ENCODE results near the gene FGD2.

Gene FGD2

GRCh38 chr6:37015532-37015931 lies 10.1 kb downstream of the FGD2 start:
- H3K4me3 ChIP-seq (ENCODE audit: low read depth in 1 of 2, low read length in 2 of 2), result no peak overlapping the region
- no peaks in the 10 kb centered on the region for H3K27me3 ChIP-seq (ENCODE audit: control insufficient read depth in 1 of 2, insufficient read depth in 2 of 2, low read length in 2 of 2)
- peaks cover 16% of the 10 kb centered on the region for H3K4me1 ChIP-seq (ENCODE audit: insufficient read depth, low read length)
- H3K27ac ChIP-seq (ENCODE audit: low read depth, low read length), result no peak overlapping the region
- H3K36me3 ChIP-seq (ENCODE audit: insufficient read depth, low read length), result no peaks in the 10 kb centered on the region
- H3K9ac ChIP-seq (ENCODE audit: low read length), result no peak overlapping the region
- H3K9me3 ChIP-seq (ENCODE audit: low read length), result no peaks in the 10 kb centered on the region

GRCh38 chr6:37016995-37017394 lies 11.5 kb downstream of the FGD2 start:
- peak overlapping the region; percentile 71 for H3K27ac ChIP-seq (ENCODE audit: low read depth, low read length)
- no peaks in the 10 kb centered on the region for H3K9me3 ChIP-seq (ENCODE audit: low read length)
- H3K9ac ChIP-seq (ENCODE audit: low read length), result no peak overlapping the region
- no peaks in the 10 kb centered on the region for H3K36me3 ChIP-seq (ENCODE audit: insufficient read depth, low read length)
- H3K27me3 ChIP-seq (ENCODE audit: control insufficient read depth in 1 of 2, insufficient read depth in 2 of 2, low read length in 2 of 2), result no peaks in the 10 kb centered on the region
- peaks cover 16% of the 10 kb centered on the region for H3K4me1 ChIP-seq (ENCODE audit: insufficient read depth, low read length)
- H3K4me3 ChIP-seq (ENCODE audit: low read depth in 1 of 2, low read length in 2 of 2), result no peak overlapping the region

GRCh38 chr6:37017606-37018197 lies 12.2 kb downstream of the FGD2 start:
- H3K27ac ChIP-seq (ENCODE audit: low read depth, low read length), result peak overlapping the region; percentile 71
- no peaks in the 10 kb centered on the region for H3K9me3 ChIP-seq (ENCODE audit: low read length)
- H3K36me3 ChIP-seq (ENCODE audit: insufficient read depth, low read length), result no peaks in the 10 kb centered on the region
- H3K27me3 ChIP-seq (ENCODE audit: control insufficient read depth in 1 of 2, insufficient read depth in 2 of 2, low read length in 2 of 2), result no peaks in the 10 kb centered on the region
- H3K4me3 ChIP-seq (ENCODE audit: low read depth in 1 of 2, low read length in 2 of 2), result no peak overlapping the region
- H3K9ac ChIP-seq (ENCODE audit: low read length), result no peak overlapping the region
- H3K4me1 ChIP-seq (ENCODE audit: insufficient read depth, low read length), result peaks cover 16% of the 10 kb centered on the region

- Histone ChIP-seq H3K4me1 (ENCODE audit: insufficient read depth, low read length) (peaks cover 16% of the 10 kb centered on the region), H3K27ac (ENCODE audit: low read depth, low read length) (peak overlapping the region; percentile 71), H3K9me3 (ENCODE audit: low read length) (no peaks in the 10 kb centered on the region), H3K4me3 (ENCODE audit: low read depth in 1 of 2, low read length in 2 of 2) (no peak overlapping the region), H3K27me3 (ENCODE audit: control insufficient read depth in 1 of 2, insufficient read depth in 2 of 2, low read length in 2 of 2) (no peaks in the 10 kb centered on the region), H3K9ac (ENCODE audit: low read length) (peak overlapping the region; percentile 3), H3K36me3 (ENCODE audit: insufficient read depth, low read length) (no peaks in the 10 kb centered on the region)
These were observed 13.0 kb downstream of the FGD2 start for GRCh38 chr6:37018198-37019064.

GRCh38 chr6:37019065-37019450 lies 13.6 kb downstream of the FGD2 start:
- Histone ChIP-seq H3K9me3 (ENCODE audit: low read length) (no peaks in the 10 kb centered on the region), H3K4me3 (ENCODE audit: low read depth in 1 of 2, low read length in 2 of 2) (no peak overlapping the region), H3K27ac (ENCODE audit: low read depth, low read length) (peak overlapping the region; percentile 4), H3K36me3 (ENCODE audit: insufficient read depth, low read length) (no peaks in the 10 kb centered on the region), H3K27me3 (ENCODE audit: control insufficient read depth in 1 of 2, insufficient read depth in 2 of 2, low read length in 2 of 2) (no peaks in the 10 kb centered on the region), H3K4me1 (ENCODE audit: insufficient read depth, low read length) (peaks cover 16% of the 10 kb centered on the region), H3K9ac (ENCODE audit: low read length) (no peak overlapping the region)

- H3K27me3 ChIP-seq (ENCODE audit: control insufficient read depth in 1 of 2, insufficient read depth in 2 of 2, low read length in 2 of 2), result no peaks in the 10 kb centered on the region
- peaks cover 16% of the 10 kb centered on the region for H3K4me1 ChIP-seq (ENCODE audit: insufficient read depth, low read length)
- no peaks in the 10 kb centered on the region for H3K9me3 ChIP-seq (ENCODE audit: low read length)
- no peak overlapping the region for H3K9ac ChIP-seq (ENCODE audit: low read length)
- no peaks in the 10 kb centered on the region for H3K36me3 ChIP-seq (ENCODE audit: insufficient read depth, low read length)
- H3K27ac ChIP-seq (ENCODE audit: low read depth, low read length), result no peak overlapping the region
- no peak overlapping the region for H3K4me3 ChIP-seq (ENCODE audit: low read depth in 1 of 2, low read length in 2 of 2)
These were observed 14.9 kb downstream of the FGD2 start for GRCh38 chr6:37020381-37020780.

GRCh38 chr6:37020812-37021211 lies 15.4 kb downstream of the FGD2 start:
- H3K9ac ChIP-seq (ENCODE audit: low read length), result no peak overlapping the region
- H3K27ac ChIP-seq (ENCODE audit: low read depth, low read length), result no peak overlapping the region
- no peaks in the 10 kb centered on the region for H3K9me3 ChIP-seq (ENCODE audit: low read length)
- no peaks in the 10 kb centered on the region for H3K27me3 ChIP-seq (ENCODE audit: control insufficient read depth in 1 of 2, insufficient read depth in 2 of 2, low read length in 2 of 2)
- no peaks in the 10 kb centered on the region for H3K36me3 ChIP-seq (ENCODE audit: insufficient read depth, low read length)
- no peak overlapping the region for H3K4me3 ChIP-seq (ENCODE audit: low read depth in 1 of 2, low read length in 2 of 2)
- peaks cover 16% of the 10 kb centered on the region for H3K4me1 ChIP-seq (ENCODE audit: insufficient read depth, low read length)

- H3K4me3 ChIP-seq (ENCODE audit: low read depth in 1 of 2, low read length in 2 of 2), result no peak overlapping the region
- H3K27ac ChIP-seq (ENCODE audit: low read depth, low read length), result no peak overlapping the region
- H3K9ac ChIP-seq (ENCODE audit: low read length), result no peak overlapping the region
- peaks cover 16% of the 10 kb centered on the region for H3K4me1 ChIP-seq (ENCODE audit: insufficient read depth, low read length)
- H3K27me3 ChIP-seq (ENCODE audit: control insufficient read depth in 1 of 2, insufficient read depth in 2 of 2, low read length in 2 of 2), result no peaks in the 10 kb centered on the region
- H3K36me3 ChIP-seq (ENCODE audit: insufficient read depth, low read length), result no peaks in the 10 kb centered on the region
- no peaks in the 10 kb centered on the region for H3K9me3 ChIP-seq (ENCODE audit: low read length)
These were observed 16.1 kb downstream of the FGD2 start for GRCh38 chr6:37021356-37022129.

GRCh38 chr6:37022135-37022863 lies 16.8 kb downstream of the FGD2 start:
- Histone ChIP-seq H3K4me1 (ENCODE audit: insufficient read depth, low read length) (peaks cover 16% of the 10 kb centered on the region), H3K4me3 (ENCODE audit: low read depth in 1 of 2, low read length in 2 of 2) (no peak overlapping the region), H3K9me3 (ENCODE audit: low read length) (no peaks in the 10 kb centered on the region), H3K36me3 (ENCODE audit: insufficient read depth, low read length) (no peaks in the 10 kb centered on the region), H3K27me3 (ENCODE audit: control insufficient read depth in 1 of 2, insufficient read depth in 2 of 2, low read length in 2 of 2) (no peaks in the 10 kb centered on the region), H3K27ac (ENCODE audit: low read depth, low read length) (no peak overlapping the region), H3K9ac (ENCODE audit: low read length) (no peak overlapping the region)

- no peak overlapping the region for H3K27ac ChIP-seq (ENCODE audit: low read depth, low read length)
- H3K9ac ChIP-seq (ENCODE audit: low read length), result no peak overlapping the region
- no peaks in the 10 kb centered on the region for H3K9me3 ChIP-seq (ENCODE audit: low read length)
- no peaks in the 10 kb centered on the region for H3K4me1 ChIP-seq (ENCODE audit: insufficient read depth, low read length)
- no peaks in the 10 kb centered on the region for H3K36me3 ChIP-seq (ENCODE audit: insufficient read depth, low read length)
- H3K4me3 ChIP-seq (ENCODE audit: low read depth in 1 of 2, low read length in 2 of 2), result no peak overlapping the region
- H3K27me3 ChIP-seq (ENCODE audit: control insufficient read depth in 1 of 2, insufficient read depth in 2 of 2, low read length in 2 of 2), result no peaks in the 10 kb centered on the region
These were observed 19.3 kb downstream of the FGD2 start for GRCh38 chr6:37024656-37025337.
